HL-60/S4 treated with phorbol 12-myristate 13-acetate at 8.2 ng/mL for 4 days and 3 days (cell line): ENCODE measurements around the gene DHRS3.
"Not testable (repeated sequence)": the region's sequence is repeated elsewhere in the genome, so short reads cannot be mapped to it uniquely, and the experiment has no call there.

Experiments
- in situ Hi-C: fragments of 300-500 bp; cut with MboI; formaldehyde crosslinking; loops from 2 replicates; pipeline ENCODE4 v1.15.0; 2022; ENCODE audit warnings: low sequenced_read_pairs

The DHRS3 gene

GRCh38 chr1:12583484-12583883 is 34.5 kb downstream of the DHRS3 start:
- in situ Hi-C loops, result no loop called here

- in situ Hi-C loops, result no loop called here
Measured at GRCh38 chr1:12582649-12583048, 35.4 kb downstream of the DHRS3 start.

DNA sequence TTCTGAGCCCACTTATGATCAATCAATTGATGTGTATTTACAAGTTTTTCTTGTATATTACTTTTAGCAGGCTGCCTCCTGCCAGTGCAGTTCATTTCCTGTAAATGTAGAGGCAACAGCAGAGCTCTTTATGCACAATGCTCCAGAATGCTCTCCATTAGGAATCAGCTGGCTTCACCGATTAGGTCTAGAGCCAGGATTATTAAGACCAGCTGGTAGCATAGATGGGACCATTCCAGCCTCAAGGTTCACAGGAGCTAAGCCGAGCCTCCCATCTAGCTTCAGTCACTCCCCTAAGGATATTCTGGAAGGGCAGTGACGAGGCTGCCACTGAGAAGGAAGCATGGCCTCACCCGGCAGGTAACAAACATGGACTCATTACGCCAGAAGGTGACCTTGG is 36.8 kb downstream of the DHRS3 start:
- in situ Hi-C loops, result no loop called here

GRCh38 chr1:12580054-12580887 is 37.7 kb downstream of the DHRS3 start:
- in situ Hi-C loops, result no loop called here

GRCh38 chr1:12578860-12579422 is 39.1 kb downstream of the DHRS3 start:
- in situ Hi-C loops, result no loop called here

- in situ Hi-C loops, result no loop called here
Measured at GRCh38 chr1:12577020-12577419, 41.0 kb downstream of the DHRS3 start.

DNA sequence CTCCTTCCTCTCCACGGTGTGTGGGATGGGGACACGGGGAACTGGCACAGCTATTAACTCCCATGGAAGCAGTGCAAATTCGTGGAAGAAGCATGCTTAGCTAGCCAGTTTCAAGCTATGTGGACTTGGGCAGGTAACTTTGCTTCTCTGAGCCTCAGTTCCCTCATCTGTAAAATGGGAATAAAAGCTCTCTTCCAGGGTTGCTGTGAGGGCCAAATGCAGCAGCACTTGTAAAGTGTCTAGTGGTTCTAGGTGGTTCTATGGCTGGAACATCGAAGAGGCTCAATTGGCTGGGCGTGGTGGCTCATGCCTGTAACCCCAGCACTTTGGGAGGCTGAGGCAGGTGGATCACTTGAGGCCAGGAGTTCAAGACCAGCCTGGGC is 43.3 kb downstream of the DHRS3 start:
- in situ Hi-C loops, result no loop called here

DNA sequence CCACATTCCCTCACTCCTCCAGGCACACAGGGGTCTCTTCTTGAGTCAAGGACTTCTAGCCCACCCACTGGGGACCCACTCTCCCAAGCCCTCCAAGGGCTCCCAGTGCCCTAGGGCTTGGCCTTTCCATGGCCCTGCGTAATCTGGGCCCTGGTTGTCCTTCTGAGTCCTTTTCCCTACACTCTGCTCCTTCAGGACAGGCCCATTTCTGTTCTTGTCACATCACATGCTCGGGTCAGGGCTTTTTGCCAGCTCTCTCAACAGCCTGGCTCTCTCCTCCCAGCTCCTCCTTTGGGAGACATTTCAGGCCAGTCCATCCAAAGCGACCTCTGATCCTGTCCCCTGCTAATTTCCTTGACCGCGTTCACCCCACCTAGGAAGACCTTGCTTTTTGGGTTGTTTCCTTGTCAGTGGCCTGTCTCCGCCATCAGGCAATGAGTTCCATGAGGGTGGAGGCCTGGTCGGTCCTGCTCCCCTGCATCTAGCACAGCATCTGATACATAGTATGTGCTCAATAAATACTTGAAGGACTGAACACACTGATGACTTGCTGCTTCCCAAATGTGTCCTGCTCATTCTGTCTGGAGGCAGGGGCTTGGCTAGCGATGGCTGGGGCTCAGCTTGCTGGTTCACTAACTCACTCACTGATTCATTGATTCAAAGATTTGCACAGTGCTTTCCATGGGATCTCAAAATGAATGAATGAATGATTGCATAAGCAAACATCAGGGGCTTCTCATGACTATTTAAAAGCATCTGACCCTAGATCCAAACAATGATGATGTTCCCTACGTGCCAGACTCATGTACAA is 44.8 kb downstream of the DHRS3 start:
- in situ Hi-C loops, result no loop called here

- in situ Hi-C loops, result no loop called here
Measured at GRCh38 chr1:12572522-12572921, 45.5 kb downstream of the DHRS3 start.

DNA sequence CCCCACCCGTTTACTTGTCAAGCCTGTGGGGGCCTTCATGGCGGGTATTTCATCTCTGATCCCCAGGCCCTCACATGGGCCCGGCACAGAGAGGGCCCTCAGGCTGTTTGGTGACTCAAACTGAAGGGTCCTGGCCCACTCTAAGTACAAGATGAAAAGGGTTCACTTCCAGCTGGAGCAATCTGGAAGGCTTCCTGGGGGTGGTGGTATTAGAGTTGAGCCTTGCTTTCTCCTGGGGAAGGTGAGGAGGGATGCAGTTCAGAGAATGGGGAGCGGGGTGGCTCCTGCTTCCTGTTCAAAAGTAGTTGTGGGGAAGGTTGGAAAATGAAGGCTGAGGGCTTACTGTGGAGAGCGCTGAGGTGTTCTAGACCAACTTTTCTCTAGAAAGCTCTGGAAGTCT is 47.7 kb downstream of the DHRS3 start:
- in situ Hi-C loops, result no loop called here

DNA sequence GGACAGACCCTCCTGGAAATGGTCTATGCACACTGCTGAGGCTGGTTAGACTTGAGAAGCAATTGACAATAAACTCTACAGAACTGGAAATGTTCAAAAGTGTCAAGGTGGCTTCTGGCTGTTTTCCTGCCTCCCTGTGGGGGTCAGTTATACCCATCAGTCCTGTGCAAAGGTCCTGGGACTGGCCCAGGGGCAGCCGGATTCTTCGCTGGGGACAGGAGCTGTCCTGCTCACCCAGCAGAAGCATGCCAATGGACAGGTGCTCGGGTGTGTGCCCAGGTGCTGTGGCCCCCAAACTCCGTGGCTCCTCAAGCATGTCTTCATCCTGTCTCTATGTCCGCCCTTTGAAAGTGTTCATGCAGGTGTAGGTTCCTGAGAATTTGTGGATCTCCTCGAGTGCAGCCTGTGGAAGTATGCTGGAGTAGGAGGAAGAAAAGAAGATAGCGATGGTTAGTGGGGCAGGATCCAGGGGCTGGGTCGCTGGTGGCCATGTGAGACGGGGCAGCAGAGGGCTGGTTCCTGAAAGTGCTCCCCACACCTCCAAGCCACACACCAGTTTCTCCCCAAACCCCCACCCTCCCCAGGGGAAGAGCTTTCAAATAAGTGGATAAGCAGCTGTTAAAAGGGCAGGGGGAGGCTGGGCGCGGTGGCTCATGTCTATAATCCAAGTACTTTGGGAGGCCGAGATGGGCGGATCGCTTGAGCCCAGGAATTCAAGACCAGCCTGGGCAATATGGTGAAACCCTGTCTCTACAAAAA is 49.8 kb downstream of the DHRS3 start:
- in situ Hi-C loops, result no loop called here

- in situ Hi-C loops, result no loop called here
Measured at GRCh38 chr1:12567288-12567819, 50.7 kb downstream of the DHRS3 start.

DNA sequence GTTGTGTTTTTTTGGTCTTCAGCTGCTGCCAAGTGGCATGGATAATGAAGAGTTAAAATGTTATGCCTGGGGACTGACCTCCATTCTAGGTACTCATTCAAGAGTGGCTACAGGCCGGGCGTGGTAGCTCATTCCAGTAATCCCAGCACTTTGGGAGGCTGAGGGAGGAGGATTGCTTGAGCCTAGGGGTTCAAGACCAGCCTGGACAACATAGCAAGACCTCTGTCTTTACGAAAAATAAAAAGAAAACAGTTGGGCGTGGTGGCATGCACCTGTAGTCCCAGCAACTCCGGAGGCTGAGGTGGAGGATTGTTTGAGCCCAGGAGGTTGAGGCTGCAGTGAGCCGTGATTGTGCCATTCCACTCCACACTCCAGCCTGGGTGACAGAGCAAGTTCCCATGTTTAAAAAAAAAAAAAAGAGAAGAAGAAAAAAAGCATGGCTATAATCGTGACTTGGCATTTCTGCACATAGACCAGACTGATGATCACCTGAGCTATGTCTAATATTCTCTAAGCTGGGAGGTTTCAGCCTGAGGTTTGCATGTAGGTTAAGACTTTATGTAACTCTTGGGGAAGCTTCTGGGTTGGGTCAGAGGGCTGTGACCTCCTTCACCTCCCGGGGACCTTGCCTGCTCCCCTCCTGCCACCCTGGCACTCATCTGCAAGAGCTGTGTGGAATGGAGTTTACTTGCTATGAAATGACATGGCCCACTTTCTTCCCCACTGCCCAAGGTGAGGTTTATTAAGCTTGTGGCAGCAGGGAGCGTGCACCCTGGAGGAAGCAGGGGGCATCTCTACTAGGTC is 51.3 kb downstream of the DHRS3 start:
- in situ Hi-C loops, result no loop called here

- in situ Hi-C loops, result no loop called here
Measured at GRCh38 chr1:12565966-12566352, 52.1 kb downstream of the DHRS3 start.

GRCh38 chr1:12565094-12565965 is 52.7 kb downstream of the DHRS3 start:
- in situ Hi-C loops, result no loop called here

- in situ Hi-C loops, result not testable (repeated sequence)
Measured at GRCh38 chr1:12564251-12564650, 53.8 kb downstream of the DHRS3 start.

DNA sequence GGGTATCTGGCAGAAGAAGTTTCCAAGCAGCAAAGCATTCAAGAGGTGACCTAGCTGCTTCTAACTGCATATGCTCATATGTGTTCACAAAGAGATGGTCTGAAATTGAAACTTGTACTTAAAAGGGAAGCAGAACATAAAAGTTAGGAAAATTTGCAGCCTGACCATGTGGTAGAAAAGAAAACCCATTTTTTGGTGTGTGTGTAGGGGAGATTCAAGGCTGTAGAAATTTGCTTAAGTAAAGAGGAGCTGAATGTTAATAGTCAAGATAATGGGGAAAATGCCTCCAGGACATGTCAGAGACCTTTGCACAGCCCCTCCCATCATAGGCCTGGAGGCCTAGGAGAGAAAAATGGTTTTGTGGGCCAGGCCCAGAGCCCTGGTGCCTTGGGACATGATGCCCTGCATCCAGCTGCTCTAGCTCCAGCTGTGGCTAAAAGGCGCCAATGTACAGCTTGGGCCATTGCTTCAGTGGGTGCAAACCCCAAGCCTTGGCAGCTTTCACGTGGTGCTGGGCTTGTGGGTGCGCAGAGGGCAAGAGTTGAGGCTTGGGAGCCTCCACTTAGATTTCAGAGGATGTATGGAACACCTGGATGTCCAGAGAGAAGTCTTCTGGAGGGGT is 54.9 kb downstream of the DHRS3 start:
- in situ Hi-C loops, result no loop called here

GRCh38 chr1:12561121-12561520 is 56.9 kb downstream of the DHRS3 start:
- in situ Hi-C loops, result no loop called here
